Measurements from ENCODE around the gene RASL11A. TPM values are rescaled to one million over a fixed set of nuclear protein-coding genes. Genes with fewer than 3 reads are reported as not detected.

RASL11A gene
- total and polyA plus RNA-seq, 2 of the 8 experiments (the other 6 are each of a cell fraction or from before 2014, with no cell fraction given): 2.9 to 6.8 TPM

DNA sequence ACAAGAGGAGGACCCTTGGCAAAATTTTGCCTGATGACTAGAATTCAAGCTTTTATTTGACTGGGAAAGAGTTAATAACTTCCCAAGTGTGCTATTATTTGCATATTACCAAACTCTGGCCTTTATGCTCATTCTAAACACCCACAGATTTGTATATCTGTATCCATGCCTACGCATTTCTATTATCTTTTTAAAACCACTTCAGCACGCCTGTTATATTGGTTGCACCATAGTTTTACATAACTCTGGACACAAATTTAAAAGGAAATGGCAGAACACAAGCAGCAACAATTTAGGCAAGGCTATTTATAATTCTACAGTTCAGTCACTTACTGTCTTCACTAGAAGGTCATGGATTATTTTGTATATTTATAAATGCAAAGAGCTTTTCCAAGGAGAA lies 3.7 kb upstream of the RASL11A start:
- Histone ChIP-seq H3K18ac (ENCODE audit: extremely low read depth, low read length) (no peak overlapping the region), H3K23ac (ENCODE audit: insufficient read length) (no peak overlapping the region), H3K4me2 (ENCODE audit: insufficient read depth in 1 of 2, low read depth in 2 of 2, low read length in 2 of 2) (no peak overlapping the region), H3K4me3 (ENCODE audit: extremely low read depth in 1 of 4, insufficient read depth in 2 of 4, low read depth in 3 of 4, low read length in 4 of 4) (no peak overlapping the region), H2BK120ac (replicated peaks; ENCODE audit: low read depth, low read length) (no peak overlapping the region), H3K4ac (replicated peaks; ENCODE audit: insufficient read length, low read depth, low read length) (no peak overlapping the region), H2AK5ac (ENCODE audit: low read depth, low read length) (no peak overlapping the region), H2BK20ac (ENCODE audit: low read length) (no peak overlapping the region), H4K8ac (ENCODE audit: extremely low read depth, insufficient read depth, low read length) (no peak overlapping the region), H3K9ac (replicated peaks in 1 of 4; ENCODE audit: extremely low read depth in 1 of 4, low read depth in 3 of 4, low read length in 3 of 4) (no peak overlapping the region), H3K36me3 (ENCODE audit: control insufficient read depth in 2 of 4, insufficient read depth in 4 of 4, low read length in 3 of 4) (no peaks in the 10 kb centered on the region; a peak in 1 of 8 replicates), H2AFZ (ENCODE audit: low read length) (no peak overlapping the region), H3K79me2 (ENCODE audit: control insufficient read depth in 1 of 2, insufficient read depth in 2 of 2, low read length in 2 of 2) (no peaks in the 10 kb centered on the region), H2BK12ac (ENCODE audit: low read depth, low read length) (no peak overlapping the region), H4K5ac (ENCODE audit: insufficient read length, low read depth, low read length) (no peak overlapping the region), H4K91ac (replicated peaks; ENCODE audit: insufficient read length, low read length) (no peak overlapping the region), H3K14ac (ENCODE audit: insufficient read length) (no peak overlapping the region), H3K9me3 (ENCODE audit: insufficient read depth in 2 of 2, low read depth in 1 of 2, low read length in 1 of 2) (no peaks in the 10 kb centered on the region), H3K79me1 (ENCODE audit: low read depth, low read length) (no peaks in the 10 kb centered on the region; the same call in 1 of the 2 replicates), H3K23me2 (ENCODE audit: low read depth, low read length) (peaks cover 11% of the 10 kb centered on the region), H3K56ac (replicated peaks; ENCODE audit: insufficient read length, low read depth, low read length) (no peak overlapping the region), H2BK15ac (ENCODE audit: low read length) (no peak overlapping the region), H4K20me1 (replicated peaks in 1 of 2; ENCODE audit: control insufficient read depth in 1 of 2, insufficient read depth in 2 of 2, low read length in 2 of 2) (no peaks in the 10 kb centered on the region), H3K27me3 (replicated peaks in 1 of 4; ENCODE audit: control insufficient read depth in 3 of 4, extremely low read depth in 1 of 4, insufficient read depth in 3 of 4, low read length in 3 of 4) (peaks cover 0 to 14% (median 10%) of the 10 kb centered on the region in 4 experiments; a peak in 6 of 7 replicates), H3K27ac (ENCODE audit: low read depth, low read length) (no peak overlapping the region), H3K4me1 (replicated peaks in 1 of 4; ENCODE audit: control insufficient read depth in 3 of 4, insufficient read depth in 4 of 4, low read length in 3 of 4) (peaks cover 0 to 3% (median 0%) of the 10 kb centered on the region in 4 experiments; a peak in 1 of 7 replicates), H2BK5ac (ENCODE audit: low read depth, low read length) (no peak overlapping the region)
- no peak for DNase-seq (ENCODE audit: low read depth in 1 of 2, low spot score in 2 of 2)
- FAIRE-seq: no peak
- ChIA-PET POLR2A (ENCODE audit: partially characterized antibody) (interaction anchor here (1.4 to 15.4 kb wide), 3 partner anchors 10 to 354 kb away, joined by 5 to 197 read pairs (median 5); partner anchors contain the start of genes LNX2 and RPL21), CTCF (ENCODE audit: partially characterized antibody) (interaction anchor here (0.8 to 1.3 kb wide), 2 partner anchors 9 to 73 kb away, joined by 3 to 4 read pairs; no protein-coding TSS in a partner anchor)
- TF ChIP-seq NANOG (IDR thresholded peaks at IDR 0.05; ENCODE audit: insufficient read depth, low read depth, low read length, poor library complexity, severe bottlenecking): no peak
- TF ChIP-seq FOSL1 (IDR thresholded peaks at IDR 0.05; ENCODE audit: insufficient read depth, low read depth, low read length): no peak
- TF ChIP-seq EZH2 (IDR thresholded peaks at IDR 0.05; ENCODE audit: low read depth, low read length, severe bottlenecking): no peak
- no peak for TF ChIP-seq GTF2F1 (IDR thresholded peaks at IDR 0.05; ENCODE audit: borderline replicate concordance, low read depth, low read length)
- no peak for TF ChIP-seq RXRA (IDR thresholded peaks at IDR 0.05; ENCODE audit: insufficient read depth, low read depth, low read length)
- WGBS, 2 experiments (ENCODE audit: extremely low coverage in 1 of 2, insufficient coverage in 1 of 2, insufficient read length in 1 of 2, insufficient replicate concordance in 2 of 2, low coverage in 1 of 2, low lambda C conversion rate in 2 of 2, missing lambda C conversion rate in 1 of 2): 76% methylated on average over 2 of the region's 2 CpGs; no CpG with 5 or more reads in 1 of the 2 experiments

Data from H1 (cell line).